Measurements from ENCODE around the gene THSD7B. TPM values are rescaled to one million over a fixed set of nuclear protein-coding genes. Genes with fewer than 3 reads are reported as not detected.

THSD7B gene
- total and polyA plus RNA-seq, 2 experiments from 2014 or later = 0.11 TPM; not detected in 1

DNA sequence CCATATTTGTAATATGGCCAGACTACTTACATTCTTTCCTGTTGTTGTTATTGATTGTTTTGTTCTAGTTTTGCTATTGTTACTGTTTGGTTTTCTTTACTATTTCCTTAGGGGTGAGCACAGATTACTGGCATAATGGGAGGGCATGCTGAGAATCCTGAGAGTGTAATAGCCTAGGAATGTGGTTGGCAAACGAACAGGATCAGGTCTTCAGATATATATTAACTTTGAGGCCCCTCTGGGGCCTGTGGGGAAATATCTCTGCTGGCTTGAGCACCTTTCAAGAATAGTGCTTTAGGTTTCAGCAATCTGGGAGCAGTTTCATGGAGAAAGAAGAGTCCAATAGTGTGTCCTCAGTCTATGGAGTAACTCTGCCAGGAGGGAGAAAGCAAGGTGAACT lies 144.4 kb downstream of the THSD7B start:
- TF ChIP-seq EZH2 (IDR thresholded peaks at IDR 0.05; ENCODE audit: insufficient read depth, poor library complexity, severe bottlenecking) (no peak), EZH2phosphoT487 (IDR thresholded peaks at IDR 0.05; ENCODE audit: insufficient read depth, low read depth) (no peak)
- Histone ChIP-seq H3K4me2 (ENCODE audit: unreplicated experiment) (no peak overlapping the region), H3K27ac (no peak overlapping the region), H3K4me1 (ENCODE audit: insufficient read depth) (no peaks in the 10 kb centered on the region), H3K9ac (no peak overlapping the region), H2AFZ (no peak overlapping the region), H3K79me2 (ENCODE audit: insufficient read depth) (no peaks in the 10 kb centered on the region), H3K27me3 (replicated peaks; ENCODE audit: insufficient read depth) (no peaks in the 10 kb centered on the region), H3K9me2 (ENCODE audit: insufficient read depth) (no peaks in the 10 kb centered on the region), H3F3A (ENCODE audit: insufficient read depth) (no peaks in the 10 kb centered on the region), H3K9me3 (ENCODE audit: low read depth) (no peaks in the 10 kb centered on the region), H3K36me3 (ENCODE audit: low read depth) (no peaks in the 10 kb centered on the region), H4K20me1 (ENCODE audit: insufficient read depth) (no peaks in the 10 kb centered on the region), H3K4me3 (no peak overlapping the region)
- no peak for DNase-seq
- 0% methylated on average over 1 of the region's 1 CpG for WGBS, 2 experiments (ENCODE audit: low coverage in 1 of 2, low lambda C conversion rate in 2 of 2, missing lambda C conversion rate in 2 of 2)
- in situ Hi-C loops (cut with MboI) = loop anchor here (25.0 kb wide), 1 partner anchor 928 kb away; no protein-coding TSS in a partner anchor

DNA sequence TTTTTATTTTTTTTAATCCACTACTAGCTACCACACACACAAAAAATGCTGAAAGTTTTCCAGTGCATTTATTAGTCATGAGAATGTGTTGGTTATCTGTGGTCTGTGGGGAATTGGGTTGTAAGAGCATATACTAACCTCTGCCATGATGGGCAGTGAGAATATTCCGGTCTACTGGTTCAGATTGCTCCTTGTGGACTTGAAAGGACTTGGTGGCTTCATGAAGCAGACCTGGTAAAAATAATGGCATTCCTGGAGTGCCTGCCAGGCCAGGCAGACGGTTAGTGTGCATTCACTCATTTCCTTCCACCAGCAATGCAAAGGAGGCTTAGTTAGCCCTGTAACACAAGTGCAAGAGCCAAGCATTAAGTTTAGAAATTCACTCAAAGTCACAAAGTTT lies 150.8 kb downstream of the THSD7B start:
- in situ Hi-C loops (cut with MboI) = loop anchor here (25.0 kb wide), 1 partner anchor 921 kb away; no protein-coding TSS in a partner anchor
- Histone ChIP-seq H3K4me2 (ENCODE audit: unreplicated experiment) (no peak overlapping the region), H2AFZ (no peak overlapping the region), H3K36me3 (ENCODE audit: low read depth) (no peaks in the 10 kb centered on the region), H3K9me3 (ENCODE audit: low read depth) (no peaks in the 10 kb centered on the region), H3K9ac (no peak overlapping the region), H3K4me3 (no peak overlapping the region), H3K4me1 (ENCODE audit: insufficient read depth) (no peaks in the 10 kb centered on the region), H3K27ac (no peak overlapping the region), H3F3A (ENCODE audit: insufficient read depth) (no peaks in the 10 kb centered on the region), H3K9me2 (ENCODE audit: insufficient read depth) (no peaks in the 10 kb centered on the region), H4K20me1 (ENCODE audit: insufficient read depth) (no peaks in the 10 kb centered on the region), H3K79me2 (ENCODE audit: insufficient read depth) (no peaks in the 10 kb centered on the region), H3K27me3 (replicated peaks; ENCODE audit: insufficient read depth) (no peaks in the 10 kb centered on the region)
- no peak for DNase-seq
- TF ChIP-seq EZH2 (IDR thresholded peaks at IDR 0.05; ENCODE audit: insufficient read depth, poor library complexity, severe bottlenecking) (no peak), EZH2phosphoT487 (IDR thresholded peaks at IDR 0.05; ENCODE audit: insufficient read depth, low read depth) (no peak)
- WGBS, 2 experiments (ENCODE audit: low coverage in 1 of 2, low lambda C conversion rate in 2 of 2, missing lambda C conversion rate in 2 of 2) = 3% methylated on average over 2 of the region's 2 CpGs

GRCh38 chr2:136917411-136917881 lies 152.1 kb downstream of the THSD7B start:
- in situ Hi-C loops (cut with MboI) = loop anchor here (25.0 kb wide), 1 partner anchor 920 kb away; no protein-coding TSS in a partner anchor
- TF ChIP-seq EZH2 (IDR thresholded peaks at IDR 0.05; ENCODE audit: insufficient read depth, poor library complexity, severe bottlenecking) (no peak), EZH2phosphoT487 (IDR thresholded peaks at IDR 0.05; ENCODE audit: insufficient read depth, low read depth) (no peak)
- H2AFZ ChIP-seq = no peak overlapping the region
- no peak overlapping the region for H3K4me2 ChIP-seq (ENCODE audit: unreplicated experiment)
- H3K4me1 ChIP-seq (ENCODE audit: insufficient read depth) = no peaks in the 10 kb centered on the region
- no peaks in the 10 kb centered on the region for H3K9me2 ChIP-seq (ENCODE audit: insufficient read depth)
- H3K9me3 ChIP-seq (ENCODE audit: low read depth) = no peaks in the 10 kb centered on the region
- no peaks in the 10 kb centered on the region for H3K36me3 ChIP-seq (ENCODE audit: low read depth)
- no peak overlapping the region for H3K27ac ChIP-seq
- H4K20me1 ChIP-seq (ENCODE audit: insufficient read depth) = no peaks in the 10 kb centered on the region
- no peaks in the 10 kb centered on the region for H3K79me2 ChIP-seq (ENCODE audit: insufficient read depth)
- H3F3A ChIP-seq (ENCODE audit: insufficient read depth) = no peaks in the 10 kb centered on the region
- 25 to 28% methylated on average over 5 of the region's 5 CpGs for WGBS, 2 experiments (ENCODE audit: low coverage in 1 of 2, low lambda C conversion rate in 2 of 2, missing lambda C conversion rate in 2 of 2)
- DNase-seq = no peak
- H3K4me3 ChIP-seq = no peak overlapping the region
- H3K9ac ChIP-seq = no peak overlapping the region
- no peaks in the 10 kb centered on the region for H3K27me3 ChIP-seq (replicated peaks; ENCODE audit: insufficient read depth)

GRCh38 chr2:136919682-136920081 lies 154.3 kb downstream of the THSD7B start:
- whole genome bisulfite sequencing, 2 experiments (ENCODE audit: low coverage in 1 of 2, low lambda C conversion rate in 2 of 2, missing lambda C conversion rate in 2 of 2) = 44 to 65% methylated on average over 4 of the region's 4 CpGs
- in situ Hi-C loops (cut with MboI) = loop anchor here (25.0 kb wide), 1 partner anchor 918 kb away; no protein-coding TSS in a partner anchor
- no peaks in the 10 kb centered on the region for H3K36me3 ChIP-seq (ENCODE audit: low read depth)
- DNase-seq = no peak
- H3K4me1 ChIP-seq (ENCODE audit: insufficient read depth) = no peaks in the 10 kb centered on the region
- H2AFZ ChIP-seq = no peak overlapping the region
- H3K27me3 ChIP-seq (replicated peaks; ENCODE audit: insufficient read depth) = no peaks in the 10 kb centered on the region
- H3K9me3 ChIP-seq (ENCODE audit: low read depth) = no peaks in the 10 kb centered on the region
- H3K4me2 ChIP-seq (ENCODE audit: unreplicated experiment) = no peak overlapping the region
- H3F3A ChIP-seq (ENCODE audit: insufficient read depth) = no peaks in the 10 kb centered on the region
- H3K9ac ChIP-seq = no peak overlapping the region
- no peaks in the 10 kb centered on the region for H3K79me2 ChIP-seq (ENCODE audit: insufficient read depth)
- H3K9me2 ChIP-seq (ENCODE audit: insufficient read depth) = no peaks in the 10 kb centered on the region
- no peaks in the 10 kb centered on the region for H4K20me1 ChIP-seq (ENCODE audit: insufficient read depth)
- no peak overlapping the region for H3K27ac ChIP-seq
- no peak overlapping the region for H3K4me3 ChIP-seq
- no peak for TF ChIP-seq EZH2phosphoT487 (IDR thresholded peaks at IDR 0.05; ENCODE audit: insufficient read depth, low read depth)
- no peak for TF ChIP-seq EZH2 (IDR thresholded peaks at IDR 0.05; ENCODE audit: insufficient read depth, poor library complexity, severe bottlenecking)
